HL-60 (cell line): Measurements from ENCODE around the gene CCDC92.

ENCODE experiments used
- DNase-seq, 2 experiments: peaks; one replicate each; pipeline ENCODE4 v3.0.0-alpha.2; 2010 to 2020; ENCODE audit warnings: low read depth in 1 of 2, low spot score in 1 of 2
- H3K27ac ChIP-seq: fragments of 250-450 bp; sonication (Bioruptor Pico); replicated peaks from 2 replicates; pipeline ENCODE4 v1.5.1; 2020; ENCODE audit warnings: mild to moderate bottlenecking, moderate library complexity
- H3K27me3 ChIP-seq: fragments of 250-450 bp; sonication (Bioruptor Pico); 2 replicates; pipeline ENCODE4 v1.5.1; 2021; ENCODE audit warnings: mild to moderate bottlenecking, moderate library complexity; ENCODE audit not compliant: insufficient read depth, poor library complexity, severe bottlenecking
- H3K4me3 ChIP-seq: replicated peaks from 2 replicates; pipeline ENCODE4 v1.5.1; 2011; ENCODE audit warnings: mild to moderate bottlenecking, control low read depth, low read length; ENCODE audit not compliant: insufficient read depth
- GABPA ChIP-seq: IDR thresholded peaks from 2 replicates; pipeline ENCODE4 v1.6.1; 2012; ENCODE audit warnings: low read depth
- POLR2AphosphoS5 ChIP-seq: IDR thresholded peaks from 2 replicates; pipeline ENCODE4 v1.6.1; 2012; ENCODE audit warnings: low read depth
- SPI1 ChIP-seq: IDR thresholded peaks from 2 replicates; pipeline ENCODE4 v1.6.1; 2012; ENCODE audit warnings: low read depth, mild to moderate bottlenecking, borderline replicate concordance
- TF ChIP-seq, protein P1 (sequence below): IDR thresholded peaks from 2 replicates; pipeline ENCODE4 v1.6.1; 2012; ENCODE audit warnings: low read depth; ENCODE audit not compliant: insufficient replicate concordance
- TF ChIP-seq, protein P2 (sequence below): IDR thresholded peaks from one replicate; pipeline ENCODE4 v1.5.1; 2011; ENCODE audit warnings: low read length, control low read depth, inconsistent platforms; ENCODE audit not compliant: insufficient read depth

CCDC92 gene

DNA sequence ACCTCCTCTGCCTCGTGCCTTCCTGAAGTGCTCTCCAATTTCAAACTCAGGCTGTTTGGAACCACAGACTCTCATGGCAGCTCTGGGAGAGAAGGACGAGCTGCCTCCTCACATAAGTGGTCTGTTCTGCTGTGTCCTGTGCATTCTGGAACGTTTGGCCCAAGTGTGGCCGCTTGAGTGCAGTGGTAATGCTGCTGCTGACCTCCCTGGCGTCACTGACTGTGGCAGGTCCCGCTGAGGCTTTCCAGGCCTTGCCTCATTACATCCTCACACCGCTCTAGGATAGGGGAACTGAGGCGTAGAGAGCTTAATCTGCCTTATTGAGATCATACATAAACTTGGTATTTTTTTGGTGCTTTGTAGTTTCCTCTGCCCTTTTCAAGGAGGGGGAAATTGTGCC is 14.2 kb downstream of the CCDC92 start:
- DNase-seq: no peak

DNA sequence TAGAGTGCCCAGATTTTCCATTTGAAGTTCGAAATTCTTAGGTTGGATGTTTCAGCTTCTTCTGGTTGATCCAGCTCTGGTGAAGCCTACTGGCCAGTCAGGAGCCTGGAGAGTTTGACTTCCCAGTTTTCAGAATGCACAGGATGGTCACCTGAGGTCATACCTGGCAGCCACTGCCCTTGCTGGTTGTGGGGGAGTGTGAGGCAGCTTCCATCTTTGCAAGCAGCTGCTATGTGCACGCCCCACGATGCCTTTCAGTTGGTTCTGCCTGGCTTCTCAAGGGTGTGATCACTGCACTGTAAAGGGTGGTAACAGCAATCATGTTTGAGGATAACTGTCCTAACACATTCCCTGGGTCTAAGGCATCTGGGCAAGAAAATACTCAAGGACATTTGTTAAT is 15.4 kb downstream of the CCDC92 start:
- no peaks in the 10 kb centered on the region for H3K27me3 ChIP-seq
- no peak for DNase-seq

More for the DNA sequence above, 14.2 kb downstream of the CCDC92 start:
- Histone ChIP-seq H3K27me3 (no peaks in the 10 kb centered on the region), H3K27ac (no peak overlapping the region), H3K4me3 (no peak overlapping the region)
- TF ChIP-seq, protein P1, sequence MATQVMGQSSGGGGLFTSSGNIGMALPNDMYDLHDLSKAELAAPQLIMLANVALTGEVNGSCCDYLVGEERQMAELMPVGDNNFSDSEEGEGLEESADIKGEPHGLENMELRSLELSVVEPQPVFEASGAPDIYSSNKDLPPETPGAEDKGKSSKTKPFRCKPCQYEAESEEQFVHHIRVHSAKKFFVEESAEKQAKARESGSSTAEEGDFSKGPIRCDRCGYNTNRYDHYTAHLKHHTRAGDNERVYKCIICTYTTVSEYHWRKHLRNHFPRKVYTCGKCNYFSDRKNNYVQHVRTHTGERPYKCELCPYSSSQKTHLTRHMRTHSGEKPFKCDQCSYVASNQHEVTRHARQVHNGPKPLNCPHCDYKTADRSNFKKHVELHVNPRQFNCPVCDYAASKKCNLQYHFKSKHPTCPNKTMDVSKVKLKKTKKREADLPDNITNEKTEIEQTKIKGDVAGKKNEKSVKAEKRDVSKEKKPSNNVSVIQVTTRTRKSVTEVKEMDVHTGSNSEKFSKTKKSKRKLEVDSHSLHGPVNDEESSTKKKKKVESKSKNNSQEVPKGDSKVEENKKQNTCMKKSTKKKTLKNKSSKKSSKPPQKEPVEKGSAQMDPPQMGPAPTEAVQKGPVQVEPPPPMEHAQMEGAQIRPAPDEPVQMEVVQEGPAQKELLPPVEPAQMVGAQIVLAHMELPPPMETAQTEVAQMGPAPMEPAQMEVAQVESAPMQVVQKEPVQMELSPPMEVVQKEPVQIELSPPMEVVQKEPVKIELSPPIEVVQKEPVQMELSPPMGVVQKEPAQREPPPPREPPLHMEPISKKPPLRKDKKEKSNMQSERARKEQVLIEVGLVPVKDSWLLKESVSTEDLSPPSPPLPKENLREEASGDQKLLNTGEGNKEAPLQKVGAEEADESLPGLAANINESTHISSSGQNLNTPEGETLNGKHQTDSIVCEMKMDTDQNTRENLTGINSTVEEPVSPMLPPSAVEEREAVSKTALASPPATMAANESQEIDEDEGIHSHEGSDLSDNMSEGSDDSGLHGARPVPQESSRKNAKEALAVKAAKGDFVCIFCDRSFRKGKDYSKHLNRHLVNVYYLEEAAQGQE: no peak
- TF ChIP-seq POLR2AphosphoS5 (no peak), GABPA (no peak), SPI1 (no peak)
- TF ChIP-seq, protein P2, sequence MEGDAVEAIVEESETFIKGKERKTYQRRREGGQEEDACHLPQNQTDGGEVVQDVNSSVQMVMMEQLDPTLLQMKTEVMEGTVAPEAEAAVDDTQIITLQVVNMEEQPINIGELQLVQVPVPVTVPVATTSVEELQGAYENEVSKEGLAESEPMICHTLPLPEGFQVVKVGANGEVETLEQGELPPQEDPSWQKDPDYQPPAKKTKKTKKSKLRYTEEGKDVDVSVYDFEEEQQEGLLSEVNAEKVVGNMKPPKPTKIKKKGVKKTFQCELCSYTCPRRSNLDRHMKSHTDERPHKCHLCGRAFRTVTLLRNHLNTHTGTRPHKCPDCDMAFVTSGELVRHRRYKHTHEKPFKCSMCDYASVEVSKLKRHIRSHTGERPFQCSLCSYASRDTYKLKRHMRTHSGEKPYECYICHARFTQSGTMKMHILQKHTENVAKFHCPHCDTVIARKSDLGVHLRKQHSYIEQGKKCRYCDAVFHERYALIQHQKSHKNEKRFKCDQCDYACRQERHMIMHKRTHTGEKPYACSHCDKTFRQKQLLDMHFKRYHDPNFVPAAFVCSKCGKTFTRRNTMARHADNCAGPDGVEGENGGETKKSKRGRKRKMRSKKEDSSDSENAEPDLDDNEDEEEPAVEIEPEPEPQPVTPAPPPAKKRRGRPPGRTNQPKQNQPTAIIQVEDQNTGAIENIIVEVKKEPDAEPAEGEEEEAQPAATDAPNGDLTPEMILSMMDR: no peak

DNA sequence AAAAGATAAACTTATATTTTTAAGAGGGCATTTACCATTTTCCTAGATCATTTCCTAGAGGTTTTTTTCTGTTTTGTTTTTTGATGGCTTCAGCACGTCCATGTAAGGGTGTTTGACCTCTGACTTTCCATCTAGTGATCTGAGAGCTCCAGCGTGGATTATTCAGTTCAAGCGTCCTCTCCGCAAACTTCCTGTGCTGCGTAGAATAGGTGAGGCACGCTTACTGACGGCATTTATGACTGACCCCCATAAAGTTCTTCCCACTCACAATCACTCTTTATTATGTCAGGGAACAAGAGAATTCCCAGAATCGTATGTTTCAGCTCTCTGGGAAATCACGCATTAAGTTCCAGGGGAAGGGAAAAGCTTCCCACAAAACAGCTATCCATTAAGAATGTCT is 16.4 kb downstream of the CCDC92 start:
- DNase-seq: no peak
- no peak for TF ChIP-seq POLR2AphosphoS5
- no peak for TF ChIP-seq GABPA
- TF ChIP-seq, protein P1: no peak
- TF ChIP-seq SPI1: no peak
- TF ChIP-seq, protein P2: no peak
- H3K27ac ChIP-seq: no peak overlapping the region
- no peaks in the 10 kb centered on the region for H3K27me3 ChIP-seq
- no peak overlapping the region for H3K4me3 ChIP-seq

More for the DNA sequence above, 15.4 kb downstream of the CCDC92 start:
- TF ChIP-seq SPI1 (no peak), GABPA (no peak), POLR2AphosphoS5 (no peak)
- TF ChIP-seq, protein P1: no peak
- TF ChIP-seq, protein P2: no peak
- Histone ChIP-seq H3K27ac (no peak overlapping the region), H3K4me3 (no peak overlapping the region)
